ENCODE data around the gene INSC.

DNA sequence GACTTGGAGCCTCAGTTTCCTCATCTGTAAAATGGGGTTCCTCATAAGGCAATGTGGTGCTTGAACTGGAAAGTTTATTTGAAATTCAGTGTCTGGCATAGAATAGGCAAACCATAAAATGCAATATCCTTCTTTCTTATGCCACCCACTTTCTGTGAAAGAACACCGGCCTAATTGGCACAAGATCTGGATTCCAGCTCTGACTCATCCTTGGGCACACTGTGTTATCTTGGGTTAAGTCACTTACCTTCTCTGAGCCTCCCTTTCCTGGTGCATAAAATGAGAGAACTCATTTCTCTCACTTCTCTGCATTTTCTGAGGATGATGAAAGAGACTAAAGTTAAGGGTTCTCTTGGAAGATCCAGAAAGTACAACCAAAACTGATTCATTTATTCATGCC lies 5.1 kb downstream of the INSC start:
- TF ChIP-seq ARNTL (CRISPR knock-in tag; IDR thresholded peaks at IDR 0.05) (no peak), MAFG (CRISPR knock-in tag; IDR thresholded peaks at IDR 0.05) (no peak), KLF9 (CRISPR knock-in tag; IDR thresholded peaks at IDR 0.05; ENCODE audit: low read depth) (no peak), ZBTB7A (CRISPR knock-in tag; IDR thresholded peaks at IDR 0.05) (no peak), CAMTA2 (CRISPR knock-in tag; IDR thresholded peaks at IDR 0.05; ENCODE audit: borderline replicate concordance) (no peak), ZFP36 (IDR thresholded peaks at IDR 0.05; ENCODE audit: borderline replicate concordance, low read depth, low read length, partially characterized antibody) (no peak), MBNL3 (CRISPR knock-in tag; conservative IDR thresholded peaks at IDR 0.05) (no peak), KDM3A (CRISPR knock-in tag; IDR thresholded peaks at IDR 0.05; ENCODE audit: low read depth) (no peak)
- TF ChIP-seq, protein P1, sequence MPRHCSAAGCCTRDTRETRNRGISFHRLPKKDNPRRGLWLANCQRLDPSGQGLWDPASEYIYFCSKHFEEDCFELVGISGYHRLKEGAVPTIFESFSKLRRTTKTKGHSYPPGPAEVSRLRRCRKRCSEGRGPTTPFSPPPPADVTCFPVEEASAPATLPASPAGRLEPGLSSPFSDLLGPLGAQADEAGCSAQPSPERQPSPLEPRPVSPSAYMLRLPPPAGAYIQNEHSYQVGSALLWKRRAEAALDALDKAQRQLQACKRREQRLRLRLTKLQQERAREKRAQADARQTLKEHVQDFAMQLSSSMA (CRISPR knock-in tag; IDR thresholded peaks at IDR 0.05): no peak
- TF ChIP-seq, protein P2, sequence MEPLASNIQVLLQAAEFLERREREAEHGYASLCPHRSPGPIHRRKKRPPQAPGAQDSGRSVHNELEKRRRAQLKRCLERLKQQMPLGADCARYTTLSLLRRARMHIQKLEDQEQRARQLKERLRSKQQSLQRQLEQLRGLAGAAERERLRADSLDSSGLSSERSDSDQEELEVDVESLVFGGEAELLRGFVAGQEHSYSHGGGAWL (CRISPR knock-in tag; IDR thresholded peaks at IDR 0.05): no peak
- TF ChIP-seq, protein P3, sequence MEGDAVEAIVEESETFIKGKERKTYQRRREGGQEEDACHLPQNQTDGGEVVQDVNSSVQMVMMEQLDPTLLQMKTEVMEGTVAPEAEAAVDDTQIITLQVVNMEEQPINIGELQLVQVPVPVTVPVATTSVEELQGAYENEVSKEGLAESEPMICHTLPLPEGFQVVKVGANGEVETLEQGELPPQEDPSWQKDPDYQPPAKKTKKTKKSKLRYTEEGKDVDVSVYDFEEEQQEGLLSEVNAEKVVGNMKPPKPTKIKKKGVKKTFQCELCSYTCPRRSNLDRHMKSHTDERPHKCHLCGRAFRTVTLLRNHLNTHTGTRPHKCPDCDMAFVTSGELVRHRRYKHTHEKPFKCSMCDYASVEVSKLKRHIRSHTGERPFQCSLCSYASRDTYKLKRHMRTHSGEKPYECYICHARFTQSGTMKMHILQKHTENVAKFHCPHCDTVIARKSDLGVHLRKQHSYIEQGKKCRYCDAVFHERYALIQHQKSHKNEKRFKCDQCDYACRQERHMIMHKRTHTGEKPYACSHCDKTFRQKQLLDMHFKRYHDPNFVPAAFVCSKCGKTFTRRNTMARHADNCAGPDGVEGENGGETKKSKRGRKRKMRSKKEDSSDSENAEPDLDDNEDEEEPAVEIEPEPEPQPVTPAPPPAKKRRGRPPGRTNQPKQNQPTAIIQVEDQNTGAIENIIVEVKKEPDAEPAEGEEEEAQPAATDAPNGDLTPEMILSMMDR (CRISPR knock-in tag; IDR thresholded peaks at IDR 0.05): no peak

All from HepG2 (cell line).